CD4-positive, alpha-beta T cell (primary cell): ENCODE measurements around the gene GALNT7. TPM values are rescaled to one million over a fixed set of nuclear protein-coding genes. Genes with fewer than 3 reads are reported as not detected.

ENCODE experiments used
- ATAC-seq: fragments of 200-7000 bp; cut with Tn5 transposase; one replicate; pipeline ENCODE4 v1.10.0; 2022; ENCODE audit warnings: mild to moderate bottlenecking; ENCODE audit not compliant: poor library complexity
- CTCF ChIA-PET: fragments of 350-600 bp; sonication (Branson Sonifier 250); formaldehyde crosslinking; loops from one replicate; lab custom pipeline; 2021; ENCODE audit warnings: antibody characterized with exemption, inconsistent platforms; lab: Charles Lee
- POLR2A ChIA-PET: fragments of 350-600 bp; sonication (Branson Sonifier 250); formaldehyde crosslinking; loops from one replicate; lab custom pipeline; 2021; ENCODE audit warnings: antibody characterized with exemption, inconsistent platforms; lab: Charles Lee
- DNase-seq, 14 experiments: peaks; one replicate each; pipeline ENCODE4 v3.0.0-alpha.2; 2013 to 2020; ENCODE audit warnings: mixed read lengths in 2 of 14
- H3K27ac ChIP-seq, 2 donors: one replicate each; pipeline versions ENCODE4 v1.5.1 to v1.7.0; 2013; ENCODE audit warnings: low read length in 2 of 2, low read depth in 1 of 2, mild to moderate bottlenecking in 1 of 2
- H3K27me3 ChIP-seq, 2 experiments: 1 replicate in 1 of 2; 2 replicates in 1 of 2; pipeline versions ENCODE4 v1.6.1 to v1.7.0; 2013; ENCODE audit warnings: low read length in 2 of 2, control low read depth in 1 of 2, mild to moderate bottlenecking in 1 of 2, moderate library complexity in 1 of 2; ENCODE audit not compliant: insufficient read depth in 2 of 2, control insufficient read depth in 1 of 2
- H3K36me3 ChIP-seq: one replicate; pipeline ENCODE4 v1.6.1; 2013; ENCODE audit warnings: low read length, control low read depth; ENCODE audit not compliant: insufficient read depth
- H3K4me1 ChIP-seq: one replicate; pipeline ENCODE4 v1.6.1; 2013; ENCODE audit warnings: low read length, control low read depth; ENCODE audit not compliant: insufficient read depth
- H3K4me3 ChIP-seq: one replicate; pipeline ENCODE4 v1.5.1; 2013; ENCODE audit warnings: mild to moderate bottlenecking, low read length, moderate library complexity
- H3K9me3 ChIP-seq, 2 experiments: 1 replicate in 1 of 2; 2 replicates in 1 of 2; pipeline versions ENCODE4 v1.6.1 to v1.7.0; 2013; ENCODE audit warnings: low read length in 2 of 2, mild to moderate bottlenecking in 2 of 2, control low read depth in 1 of 2, moderate library complexity in 1 of 2; ENCODE audit not compliant: control insufficient read depth in 1 of 2, insufficient read depth in 1 of 2
- H3K27ac Mint-ChIP-seq: one replicate; pipeline ENCODE4 v1.8.0; 2020; ENCODE audit warnings: mixed read lengths
- H3K27me3 Mint-ChIP-seq: one replicate; pipeline ENCODE4 v1.8.0; 2021; ENCODE audit warnings: mixed read lengths
- H3K36me3 Mint-ChIP-seq: one replicate; pipeline ENCODE4 v1.8.0; 2021; ENCODE audit warnings: low read depth, mixed read lengths
- H3K4me1 Mint-ChIP-seq: one replicate; pipeline ENCODE4 v1.8.0; 2021; ENCODE audit warnings: low read depth, mixed read lengths
- H3K4me3 Mint-ChIP-seq: one replicate; pipeline ENCODE4 v1.8.0; 2020; ENCODE audit warnings: mild to moderate bottlenecking, mixed read lengths
- H3K9me3 Mint-ChIP-seq: one replicate; pipeline ENCODE4 v1.8.0; 2020; ENCODE audit warnings: mixed read lengths
- intact Hi-C, 2 experiments: fragments of 100-400 bp; cut with DNase I in 1 of 2; cut with micrococcal nuclease in 1 of 2; formaldehyde crosslinking; loops; one replicate each; pipeline versions ENCODE4 v1.15.1 to v1.9.0; 2023 to 2025; cut with DNase I, micrococcal nuclease
- total RNA-seq, 174 experiments: library from RNA in 2 of 174; stranded (reverse) in 2 of 174; gene quantifications; one replicate each; pipeline ENCODE4 v1.2.3 and lab custom pipeline; 2021 to 2026
- TF ChIP-seq, protein P1 (sequence below): fragments of 200-600 bp; IDR thresholded peaks from one replicate; pipeline ENCODE4 v1.8.0; 2022; ENCODE audit warnings: antibody characterized with exemption, mild to moderate bottlenecking

The GALNT7 gene
- total RNA-seq, 2 experiments from 2014 or later = 4.6 to 4.8 TPM

DNA sequence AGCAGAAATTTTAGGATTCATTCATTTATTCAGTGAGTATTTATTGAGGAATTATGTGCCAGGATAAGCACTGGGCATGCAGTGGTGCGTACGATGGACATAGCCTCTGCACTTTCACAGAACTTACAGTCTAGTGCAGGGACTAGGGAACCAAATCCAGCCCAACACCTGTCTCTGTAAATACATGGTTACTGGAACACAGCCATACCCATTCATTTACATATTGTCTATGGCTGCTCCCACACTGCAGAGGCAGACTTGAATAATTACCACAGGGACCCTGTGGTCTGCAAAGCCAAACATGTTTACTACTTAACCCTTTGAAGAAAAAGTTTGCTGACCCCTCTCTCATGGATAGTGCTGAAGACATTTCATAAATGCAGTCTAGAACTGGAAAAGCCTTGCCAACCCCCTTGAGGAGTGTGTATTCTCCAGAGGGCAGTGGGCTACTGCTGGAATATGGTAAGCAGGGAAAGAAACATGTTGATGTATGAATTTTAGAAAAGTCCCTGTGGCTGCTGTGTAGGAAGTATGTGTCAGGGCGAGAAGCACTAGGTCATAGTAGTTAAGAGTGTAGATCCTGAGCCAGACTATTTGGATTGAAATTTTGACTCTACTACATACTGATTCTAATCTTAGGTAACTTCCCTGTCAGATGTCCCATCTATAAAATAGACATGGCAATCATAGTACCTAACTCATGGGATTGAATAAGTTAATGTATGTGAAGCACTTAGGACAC, 75.5 kb downstream of the GALNT7 start:
- peaks cover 29% of the 10 kb centered on the region for H3K4me1 Mint-ChIP-seq
- POLR2A ChIA-PET = no interaction called here
- TF ChIP-seq, protein P1, sequence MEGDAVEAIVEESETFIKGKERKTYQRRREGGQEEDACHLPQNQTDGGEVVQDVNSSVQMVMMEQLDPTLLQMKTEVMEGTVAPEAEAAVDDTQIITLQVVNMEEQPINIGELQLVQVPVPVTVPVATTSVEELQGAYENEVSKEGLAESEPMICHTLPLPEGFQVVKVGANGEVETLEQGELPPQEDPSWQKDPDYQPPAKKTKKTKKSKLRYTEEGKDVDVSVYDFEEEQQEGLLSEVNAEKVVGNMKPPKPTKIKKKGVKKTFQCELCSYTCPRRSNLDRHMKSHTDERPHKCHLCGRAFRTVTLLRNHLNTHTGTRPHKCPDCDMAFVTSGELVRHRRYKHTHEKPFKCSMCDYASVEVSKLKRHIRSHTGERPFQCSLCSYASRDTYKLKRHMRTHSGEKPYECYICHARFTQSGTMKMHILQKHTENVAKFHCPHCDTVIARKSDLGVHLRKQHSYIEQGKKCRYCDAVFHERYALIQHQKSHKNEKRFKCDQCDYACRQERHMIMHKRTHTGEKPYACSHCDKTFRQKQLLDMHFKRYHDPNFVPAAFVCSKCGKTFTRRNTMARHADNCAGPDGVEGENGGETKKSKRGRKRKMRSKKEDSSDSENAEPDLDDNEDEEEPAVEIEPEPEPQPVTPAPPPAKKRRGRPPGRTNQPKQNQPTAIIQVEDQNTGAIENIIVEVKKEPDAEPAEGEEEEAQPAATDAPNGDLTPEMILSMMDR = no peak
- H3K36me3 Mint-ChIP-seq = peaks cover 5% of the 10 kb centered on the region
- no peaks in the 10 kb centered on the region for H3K9me3 ChIP-seq
- H3K27ac ChIP-seq = no peak overlapping the region
- no peak overlapping the region for H3K4me3 ChIP-seq
- no peak overlapping the region for H3K27ac Mint-ChIP-seq
- no peaks in the 10 kb centered on the region for H3K9me3 Mint-ChIP-seq
- CTCF ChIA-PET = no interaction called here
- H3K27me3 ChIP-seq = no peaks in the 10 kb centered on the region
- intact Hi-C loops = no loop called here
- H3K4me3 Mint-ChIP-seq = no peak overlapping the region
- no peak for DNase-seq
- peaks cover 5% of the 10 kb centered on the region for H3K36me3 ChIP-seq
- H3K4me1 ChIP-seq = peaks cover 4% of the 10 kb centered on the region
- no peaks in the 10 kb centered on the region for H3K27me3 Mint-ChIP-seq
- ATAC-seq = no peak

DNA sequence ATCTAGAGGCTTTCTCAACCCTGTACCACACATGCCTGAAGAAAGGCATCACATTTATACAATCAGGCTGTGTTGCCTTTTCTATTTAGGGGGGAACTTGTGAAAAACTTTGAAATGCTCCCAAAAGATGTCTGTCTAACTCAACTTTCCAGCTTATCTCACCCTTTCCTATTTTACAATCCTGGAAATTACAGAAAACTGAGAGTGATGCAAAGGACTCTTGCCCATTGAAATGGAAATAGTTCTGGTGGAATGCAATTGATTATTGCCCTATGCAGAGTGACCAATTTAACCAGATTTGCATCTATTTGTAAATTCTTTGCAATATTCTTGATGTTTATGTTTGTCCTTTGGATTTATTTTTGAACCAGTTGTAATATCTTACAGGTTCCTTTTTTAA, 77.3 kb downstream of the GALNT7 start:
- no peaks in the 10 kb centered on the region for H3K9me3 Mint-ChIP-seq
- ATAC-seq (no peak), DNase-seq (no peak)
- no peaks in the 10 kb centered on the region for H3K27me3 ChIP-seq
- intact Hi-C loops = no loop called here
- H3K27me3 Mint-ChIP-seq = no peaks in the 10 kb centered on the region
- no peak overlapping the region for H3K4me3 ChIP-seq
- peaks cover 4% of the 10 kb centered on the region for H3K4me1 ChIP-seq
- peaks cover 14% of the 10 kb centered on the region for H3K36me3 Mint-ChIP-seq
- H3K27ac ChIP-seq = no peak overlapping the region
- CTCF ChIA-PET = interaction anchor here (0.9 kb wide), 1 partner anchor 212 kb away, joined by 3 read pairs; no protein-coding TSS in a partner anchor
- no peak overlapping the region for H3K27ac Mint-ChIP-seq
- no peaks in the 10 kb centered on the region for H3K9me3 ChIP-seq
- TF ChIP-seq, protein P1 = no peak
- peaks cover 5% of the 10 kb centered on the region for H3K36me3 ChIP-seq
- POLR2A ChIA-PET = no interaction called here
- peaks cover 25% of the 10 kb centered on the region for H3K4me1 Mint-ChIP-seq
- H3K4me3 Mint-ChIP-seq = no peak overlapping the region

DNA sequence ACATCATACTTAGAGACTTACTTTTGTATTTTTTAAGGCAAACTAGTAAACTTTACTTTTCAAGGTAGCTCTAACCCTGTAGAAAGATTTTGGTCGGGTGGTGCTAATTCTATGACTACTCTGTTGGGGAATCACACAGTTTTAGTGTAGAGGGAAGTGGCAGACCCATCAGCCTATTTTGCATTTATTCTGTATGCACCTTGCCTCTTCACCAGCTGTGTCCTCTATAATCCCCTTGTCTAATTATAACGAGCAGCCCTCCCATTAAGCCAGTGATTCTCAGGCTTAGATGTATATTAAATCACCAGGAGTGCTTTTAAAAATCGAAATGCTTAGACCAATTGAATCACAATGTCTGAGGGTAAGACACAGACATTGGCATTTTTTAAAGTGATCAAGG, 78.1 kb downstream of the GALNT7 start:
- H3K9me3 Mint-ChIP-seq = no peaks in the 10 kb centered on the region
- TF ChIP-seq, protein P1 = no peak
- H3K27ac Mint-ChIP-seq = no peak overlapping the region
- H3K4me1 Mint-ChIP-seq = peaks cover 25% of the 10 kb centered on the region
- ATAC-seq (no peak), DNase-seq (no peak)
- H3K9me3 ChIP-seq = no peaks in the 10 kb centered on the region
- intact Hi-C loops = no loop called here
- ChIA-PET CTCF (interaction anchor here (1.0 kb wide), 1 partner anchor 8 kb away, joined by 3 read pairs; no protein-coding TSS in a partner anchor), POLR2A (no interaction called here)
- H3K27me3 Mint-ChIP-seq = no peaks in the 10 kb centered on the region
- no peak overlapping the region for H3K4me3 ChIP-seq
- peaks cover 14% of the 10 kb centered on the region for H3K36me3 Mint-ChIP-seq
- H3K27me3 ChIP-seq = no peaks in the 10 kb centered on the region
- peaks cover 5% of the 10 kb centered on the region for H3K36me3 ChIP-seq
- no peak overlapping the region for H3K27ac ChIP-seq
- H3K4me3 Mint-ChIP-seq = no peak overlapping the region
- peaks cover 4% of the 10 kb centered on the region for H3K4me1 ChIP-seq
